PC-3 (cell line): Measurements from ENCODE around the gene TGFB3.

ENCODE experiments used
- EZH2 ChIP-seq: fragments of 300-600 bp; sonication (generic); IDR thresholded peaks from one replicate; pipeline ENCODE4 v1.6.1; 2017; ENCODE audit warnings: antibody characterized with exemption, mild to moderate bottlenecking, low read length; ENCODE audit not compliant: unreplicated experiment
- TF ChIP-seq, protein P1 (sequence below): fragments of 300-600 bp; sonication (generic); conservative IDR thresholded peaks from 2 replicates; pipeline ENCODE4 v1.5.1; 2017; ENCODE audit warnings: antibody characterized with exemption, low read depth, mild to moderate bottlenecking, low read length

- TF ChIP-seq, protein P1, sequence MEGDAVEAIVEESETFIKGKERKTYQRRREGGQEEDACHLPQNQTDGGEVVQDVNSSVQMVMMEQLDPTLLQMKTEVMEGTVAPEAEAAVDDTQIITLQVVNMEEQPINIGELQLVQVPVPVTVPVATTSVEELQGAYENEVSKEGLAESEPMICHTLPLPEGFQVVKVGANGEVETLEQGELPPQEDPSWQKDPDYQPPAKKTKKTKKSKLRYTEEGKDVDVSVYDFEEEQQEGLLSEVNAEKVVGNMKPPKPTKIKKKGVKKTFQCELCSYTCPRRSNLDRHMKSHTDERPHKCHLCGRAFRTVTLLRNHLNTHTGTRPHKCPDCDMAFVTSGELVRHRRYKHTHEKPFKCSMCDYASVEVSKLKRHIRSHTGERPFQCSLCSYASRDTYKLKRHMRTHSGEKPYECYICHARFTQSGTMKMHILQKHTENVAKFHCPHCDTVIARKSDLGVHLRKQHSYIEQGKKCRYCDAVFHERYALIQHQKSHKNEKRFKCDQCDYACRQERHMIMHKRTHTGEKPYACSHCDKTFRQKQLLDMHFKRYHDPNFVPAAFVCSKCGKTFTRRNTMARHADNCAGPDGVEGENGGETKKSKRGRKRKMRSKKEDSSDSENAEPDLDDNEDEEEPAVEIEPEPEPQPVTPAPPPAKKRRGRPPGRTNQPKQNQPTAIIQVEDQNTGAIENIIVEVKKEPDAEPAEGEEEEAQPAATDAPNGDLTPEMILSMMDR, result no peak
- no peak for TF ChIP-seq EZH2
These were observed 37.9 kb upstream of the TGFB3 start for GRCh38 chr14:76019676-76020075.
